ENCODE data around the gene CALHM3. TPM values are rescaled to one million over a fixed set of nuclear protein-coding genes. Genes with fewer than 3 reads are reported as not detected.

The CALHM3 gene
- polyA plus RNA-seq, 1 experiment: 0.09 TPM

- no peak for DNase-seq (ENCODE audit: low read depth)
- ChIA-PET CTCF (interaction anchor here (1.6 kb wide), 1 partner anchor 12 kb away, joined by 5 read pairs; no protein-coding TSS in a partner anchor), POLR2A (no interaction called here)
These were observed 5.8 kb downstream of the CALHM3 start for GRCh38 chr10:103473261-103473671.

DNA sequence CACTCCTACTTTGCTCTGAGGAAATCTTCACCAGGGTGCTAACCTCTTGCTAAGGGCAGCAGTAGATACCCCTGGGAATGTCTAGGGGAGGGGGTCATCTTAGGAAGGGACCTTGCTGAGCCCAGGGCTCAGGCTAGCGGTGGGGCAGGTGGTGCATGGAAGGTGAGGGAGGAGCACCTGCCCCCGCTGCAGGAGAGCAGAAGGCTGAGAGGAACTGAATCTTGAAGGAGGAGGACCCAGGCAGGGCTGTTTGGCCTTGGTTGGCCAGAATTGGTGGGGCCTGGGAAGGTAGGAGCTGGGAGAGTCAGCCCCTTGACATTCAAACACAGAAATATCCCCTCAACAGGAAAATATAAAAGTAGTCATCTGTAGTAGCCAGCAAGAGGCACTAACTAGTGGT is 7.0 kb downstream of the CALHM3 start:
- POLR2A ChIA-PET: no interaction called here
- H3K36me3 ChIP-seq (ENCODE audit: control insufficient read depth, insufficient read depth, low read length): no peaks in the 10 kb centered on the region
- no peak for DNase-seq (ENCODE audit: low read depth)
- TF ChIP-seq, protein P1, sequence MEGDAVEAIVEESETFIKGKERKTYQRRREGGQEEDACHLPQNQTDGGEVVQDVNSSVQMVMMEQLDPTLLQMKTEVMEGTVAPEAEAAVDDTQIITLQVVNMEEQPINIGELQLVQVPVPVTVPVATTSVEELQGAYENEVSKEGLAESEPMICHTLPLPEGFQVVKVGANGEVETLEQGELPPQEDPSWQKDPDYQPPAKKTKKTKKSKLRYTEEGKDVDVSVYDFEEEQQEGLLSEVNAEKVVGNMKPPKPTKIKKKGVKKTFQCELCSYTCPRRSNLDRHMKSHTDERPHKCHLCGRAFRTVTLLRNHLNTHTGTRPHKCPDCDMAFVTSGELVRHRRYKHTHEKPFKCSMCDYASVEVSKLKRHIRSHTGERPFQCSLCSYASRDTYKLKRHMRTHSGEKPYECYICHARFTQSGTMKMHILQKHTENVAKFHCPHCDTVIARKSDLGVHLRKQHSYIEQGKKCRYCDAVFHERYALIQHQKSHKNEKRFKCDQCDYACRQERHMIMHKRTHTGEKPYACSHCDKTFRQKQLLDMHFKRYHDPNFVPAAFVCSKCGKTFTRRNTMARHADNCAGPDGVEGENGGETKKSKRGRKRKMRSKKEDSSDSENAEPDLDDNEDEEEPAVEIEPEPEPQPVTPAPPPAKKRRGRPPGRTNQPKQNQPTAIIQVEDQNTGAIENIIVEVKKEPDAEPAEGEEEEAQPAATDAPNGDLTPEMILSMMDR (IDR thresholded peaks at IDR 0.05; ENCODE audit: insufficient read depth, low read depth, low read length): no peak
- H3K27me3 ChIP-seq (ENCODE audit: control insufficient read depth, insufficient read depth, low read length): peaks cover 1% of the 10 kb centered on the region; the same call in 1 of the 2 replicates
- H3K4me3 ChIP-seq (ENCODE audit: low read depth, low read length): no peak overlapping the region
- CTCF ChIA-PET: interaction anchor here (1.0 to 1.9 kb wide), 5 partner anchors 9 to 56 kb away, joined by 3 to 9 read pairs (median 3); no protein-coding TSS in a partner anchor

More at GRCh38 chr10:103473261-103473671, 5.8 kb downstream of the CALHM3 start:
- peaks cover under 1% of the 10 kb centered on the region; the same call in 1 of the 2 replicates for H3K27me3 ChIP-seq (ENCODE audit: control insufficient read depth, insufficient read depth, low read length)
- TF ChIP-seq, protein P1 (IDR thresholded peaks at IDR 0.05; ENCODE audit: insufficient read depth, low read depth, low read length): no peak
- no peaks in the 10 kb centered on the region for H3K36me3 ChIP-seq (ENCODE audit: control insufficient read depth, insufficient read depth, low read length)
- H3K4me3 ChIP-seq (ENCODE audit: low read depth, low read length): no peak overlapping the region

GRCh38 chr10:103470761-103471653 is 8.0 kb downstream of the CALHM3 start:
- Histone ChIP-seq H3K27me3 (ENCODE audit: control insufficient read depth, insufficient read depth, low read length) (peaks cover 1% of the 10 kb centered on the region; the same call in 1 of the 2 replicates), H3K36me3 (ENCODE audit: control insufficient read depth, insufficient read depth, low read length) (no peaks in the 10 kb centered on the region), H3K4me3 (ENCODE audit: low read depth, low read length) (no peak overlapping the region)
- no peak for DNase-seq (ENCODE audit: low read depth)
- POLR2A ChIA-PET: no interaction called here
- CTCF ChIA-PET: interaction anchor here (0.8 to 1.9 kb wide), 5 partner anchors 10 to 55 kb away, joined by 3 to 9 read pairs (median 3); no protein-coding TSS in a partner anchor
- TF ChIP-seq, protein P1 (IDR thresholded peaks at IDR 0.05; ENCODE audit: insufficient read depth, low read depth, low read length): no peak

GRCh38 chr10:103469201-103469600 is 9.8 kb downstream of the CALHM3 start:
- TF ChIP-seq, protein P1 (IDR thresholded peaks at IDR 0.05; ENCODE audit: insufficient read depth, low read depth, low read length): no peak
- no peak for DNase-seq (ENCODE audit: low read depth)
- CTCF ChIA-PET: interaction anchor here (0.8 to 1.4 kb wide), 2 partner anchors 12 to 53 kb away, joined by 3 read pairs; no protein-coding TSS in a partner anchor

DNA sequence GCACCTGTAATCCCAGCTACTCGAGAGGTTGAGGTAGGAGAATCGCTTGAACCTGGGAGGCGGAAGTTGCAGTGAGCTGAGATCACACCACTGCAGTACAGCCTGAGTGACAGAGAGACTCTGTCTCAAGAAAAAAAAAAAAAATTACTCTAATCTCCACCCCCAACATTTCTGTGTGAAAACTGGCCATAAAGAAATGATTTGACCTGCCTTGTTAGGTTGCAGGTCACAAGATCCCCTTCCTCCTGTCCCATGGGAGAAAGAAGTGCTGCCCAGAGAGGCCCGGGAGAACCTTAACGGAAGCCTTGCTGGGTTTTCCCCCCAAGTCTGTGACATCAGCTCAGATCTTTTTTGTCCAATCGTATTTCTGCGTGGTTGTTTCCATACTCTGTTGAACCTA is 11.6 kb downstream of the CALHM3 start:
- ChIA-PET POLR2A (no interaction called here), CTCF (no interaction called here)
- Histone ChIP-seq H3K36me3 (ENCODE audit: control insufficient read depth, insufficient read depth, low read length) (no peaks in the 10 kb centered on the region), H3K27me3 (ENCODE audit: control insufficient read depth, insufficient read depth, low read length) (peaks cover 1% of the 10 kb centered on the region; the same call in 1 of the 2 replicates), H3K4me3 (ENCODE audit: low read depth, low read length) (no peak overlapping the region)
- TF ChIP-seq, protein P1 (IDR thresholded peaks at IDR 0.05; ENCODE audit: insufficient read depth, low read depth, low read length): no peak
- DNase-seq (ENCODE audit: low read depth): no peak

More at GRCh38 chr10:103469201-103469600, 9.8 kb downstream of the CALHM3 start:
- Histone ChIP-seq H3K27me3 (ENCODE audit: control insufficient read depth, insufficient read depth, low read length) (peaks cover 1% of the 10 kb centered on the region; the same call in 1 of the 2 replicates), H3K4me3 (ENCODE audit: low read depth, low read length) (no peak overlapping the region), H3K36me3 (ENCODE audit: control insufficient read depth, insufficient read depth, low read length) (no peaks in the 10 kb centered on the region)
- POLR2A ChIA-PET: no interaction called here

All from BJ (cell line).